ENCODE measurements around the gene CTXND1.

DNA sequence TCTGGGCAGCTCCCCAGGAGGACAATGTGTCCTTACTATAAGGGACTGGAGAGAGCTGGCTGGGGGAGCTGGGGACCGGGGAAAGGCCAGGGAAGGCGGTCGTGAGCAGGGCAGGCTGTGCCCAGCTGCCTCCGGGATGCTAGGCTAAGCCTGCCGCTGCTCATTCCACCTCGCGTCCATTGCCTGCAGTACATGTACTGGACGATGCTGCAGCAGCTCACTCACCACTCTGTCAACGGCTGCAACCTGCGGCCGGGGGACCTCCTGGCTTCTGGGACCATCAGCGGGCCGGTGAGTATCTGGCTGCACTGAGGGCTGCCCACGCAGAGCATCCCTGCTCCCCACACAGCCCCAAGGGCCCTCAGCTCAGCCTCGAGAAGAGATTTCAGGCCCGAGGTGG lies 72.1 kb downstream of the CTXND1 start:
- no peak for TF ChIP-seq RARB (CRISPR knock-in tag; IDR thresholded peaks at IDR 0.05)
- TF ChIP-seq ZC3H10 (CRISPR knock-in tag; IDR thresholded peaks at IDR 0.05) = no peak
- TF ChIP-seq BACH2 (CRISPR knock-in tag; IDR thresholded peaks at IDR 0.05; ENCODE audit: borderline replicate concordance) = no peak
- no peak for TF ChIP-seq ISL1 (CRISPR knock-in tag; IDR thresholded peaks at IDR 0.05)
- no peak for TF ChIP-seq ZFP30 (CRISPR knock-in tag; IDR thresholded peaks at IDR 0.05)
- TF ChIP-seq ARNTL (CRISPR knock-in tag; IDR thresholded peaks at IDR 0.05; ENCODE audit: borderline replicate concordance, low read depth) = no peak
- no peak for TF ChIP-seq ZFP3 (CRISPR knock-in tag; IDR thresholded peaks at IDR 0.05)
- TF ChIP-seq ZNF70 (CRISPR knock-in tag; IDR thresholded peaks at IDR 0.05) = no peak
- TF ChIP-seq, protein P1, sequence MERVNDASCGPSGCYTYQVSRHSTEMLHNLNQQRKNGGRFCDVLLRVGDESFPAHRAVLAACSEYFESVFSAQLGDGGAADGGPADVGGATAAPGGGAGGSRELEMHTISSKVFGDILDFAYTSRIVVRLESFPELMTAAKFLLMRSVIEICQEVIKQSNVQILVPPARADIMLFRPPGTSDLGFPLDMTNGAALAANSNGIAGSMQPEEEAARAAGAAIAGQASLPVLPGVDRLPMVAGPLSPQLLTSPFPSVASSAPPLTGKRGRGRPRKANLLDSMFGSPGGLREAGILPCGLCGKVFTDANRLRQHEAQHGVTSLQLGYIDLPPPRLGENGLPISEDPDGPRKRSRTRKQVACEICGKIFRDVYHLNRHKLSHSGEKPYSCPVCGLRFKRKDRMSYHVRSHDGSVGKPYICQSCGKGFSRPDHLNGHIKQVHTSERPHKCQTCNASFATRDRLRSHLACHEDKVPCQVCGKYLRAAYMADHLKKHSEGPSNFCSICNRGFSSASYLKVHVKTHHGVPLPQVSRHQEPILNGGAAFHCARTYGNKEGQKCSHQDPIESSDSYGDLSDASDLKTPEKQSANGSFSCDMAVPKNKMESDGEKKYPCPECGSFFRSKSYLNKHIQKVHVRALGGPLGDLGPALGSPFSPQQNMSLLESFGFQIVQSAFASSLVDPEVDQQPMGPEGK (CRISPR knock-in tag; IDR thresholded peaks at IDR 0.05; ENCODE audit: borderline replicate concordance) = no peak

Data from SK-N-SH treated with all-trans-retinoic acid at 6 μM for 48 hours (cell line).